ENCODE measurements around the gene TGFBR2.

Gene TGFBR2

GRCh38 chr3:30673425-30674341 is 67.3 kb downstream of the TGFBR2 start:
- no peak for TF ChIP-seq FOXM1 (IDR thresholded peaks at IDR 0.05; ENCODE audit: borderline replicate concordance, low read depth)
- TF ChIP-seq MAX (IDR thresholded peaks at IDR 0.05): no peak
- no peak for TF ChIP-seq EP300 (IDR thresholded peaks at IDR 0.05; ENCODE audit: borderline replicate concordance)
- TF ChIP-seq REST (IDR thresholded peaks at IDR 0.05; ENCODE audit: low read depth): no peak
- TF ChIP-seq USF1 (IDR thresholded peaks at IDR 0.05): no peak
- no peak for TF ChIP-seq YY1 (IDR thresholded peaks at IDR 0.05; ENCODE audit: low read depth)
- no peak for TF ChIP-seq CREB1 (IDR thresholded peaks at IDR 0.05; ENCODE audit: low read depth)
- no peak for TF ChIP-seq TEAD4 (IDR thresholded peaks at IDR 0.05)
- no peak for TF ChIP-seq NFIC (IDR thresholded peaks at IDR 0.05)
- TF ChIP-seq TAF1 (IDR thresholded peaks at IDR 0.05; ENCODE audit: low read depth): no peak
- no peak for TF ChIP-seq EGR1 (IDR thresholded peaks at IDR 0.05)
- TF ChIP-seq CEBPB (IDR thresholded peaks at IDR 0.05): no peak
- no peak for TF ChIP-seq ZBTB7A (IDR thresholded peaks at IDR 0.05; ENCODE audit: low read depth)

- no peak for TF ChIP-seq TCF12 (IDR thresholded peaks at IDR 0.05; ENCODE audit: low read depth)
- no peak for TF ChIP-seq REST (IDR thresholded peaks at IDR 0.05; ENCODE audit: low read depth)
- no peak for TF ChIP-seq MAX (IDR thresholded peaks at IDR 0.05)
- no peak for TF ChIP-seq ZBTB7A (IDR thresholded peaks at IDR 0.05; ENCODE audit: low read depth)
- TF ChIP-seq EP300 (IDR thresholded peaks at IDR 0.05; ENCODE audit: borderline replicate concordance): no peak
- TF ChIP-seq RAD21 (IDR thresholded peaks at IDR 0.05; ENCODE audit: low read depth): no peak
- TF ChIP-seq NFIC (IDR thresholded peaks at IDR 0.05): no peak
- no peak for TF ChIP-seq TEAD4 (IDR thresholded peaks at IDR 0.05)
Measured at GRCh38 chr3:30675006-30675405, 68.6 kb downstream of the TGFBR2 start.

GRCh38 chr3:30675774-30676173 is 69.4 kb downstream of the TGFBR2 start:
- TF ChIP-seq EP300 (IDR thresholded peaks at IDR 0.05; ENCODE audit: borderline replicate concordance): no peak
- no peak for TF ChIP-seq CEBPB (IDR thresholded peaks at IDR 0.05)
- TF ChIP-seq TEAD4 (IDR thresholded peaks at IDR 0.05): no peak

- TF ChIP-seq MAX (IDR thresholded peaks at IDR 0.05) (no peak), NFIC (IDR thresholded peaks at IDR 0.05) (no peak), CEBPB (IDR thresholded peaks at IDR 0.05) (no peak), USF1 (IDR thresholded peaks at IDR 0.05) (no peak), EP300 (IDR thresholded peaks at IDR 0.05; ENCODE audit: borderline replicate concordance) (no peak), FOXM1 (IDR thresholded peaks at IDR 0.05; ENCODE audit: borderline replicate concordance, low read depth) (no peak), TCF12 (IDR thresholded peaks at IDR 0.05; ENCODE audit: low read depth) (no peak), TEAD4 (IDR thresholded peaks at IDR 0.05) (no peak), EGR1 (IDR thresholded peaks at IDR 0.05) (no peak), REST (IDR thresholded peaks at IDR 0.05; ENCODE audit: low read depth) (no peak), TAF1 (IDR thresholded peaks at IDR 0.05; ENCODE audit: low read depth) (no peak), ZBTB7A (IDR thresholded peaks at IDR 0.05; ENCODE audit: low read depth) (no peak), CREB1 (IDR thresholded peaks at IDR 0.05; ENCODE audit: low read depth) (no peak), RAD21 (IDR thresholded peaks at IDR 0.05; ENCODE audit: low read depth) (no peak), YY1 (IDR thresholded peaks at IDR 0.05; ENCODE audit: low read depth) (no peak)
Measured at GRCh38 chr3:30676424-30677346, 70.3 kb downstream of the TGFBR2 start.
